ENCODE data around the gene MIPOL1.

Gene MIPOL1

GRCh38 chr14:37595809-37596621, 398.3 kb downstream of the MIPOL1 start:
- intact Hi-C loops (cut with micrococcal nuclease): no loop called here
- no peaks in the 10 kb centered on the region for H3K9me3 Mint-ChIP-seq
- peak overlapping the region; percentile 72 for H3K4me3 Mint-ChIP-seq
- peaks cover 92% of the 10 kb centered on the region for H3K27me3 Mint-ChIP-seq
- H3K36me3 Mint-ChIP-seq (ENCODE audit: low read depth): no peaks in the 10 kb centered on the region
- H3K4me1 Mint-ChIP-seq (ENCODE audit: low read depth): peaks cover 24% of the 10 kb centered on the region
- no peak overlapping the region for H3K27ac Mint-ChIP-seq

GRCh38 chr14:37596790-37597472, 399.2 kb downstream of the MIPOL1 start:
- H3K9me3 Mint-ChIP-seq: no peaks in the 10 kb centered on the region
- no peak overlapping the region for H3K27ac Mint-ChIP-seq
- no peak overlapping the region for H3K4me3 Mint-ChIP-seq
- H3K36me3 Mint-ChIP-seq (ENCODE audit: low read depth): no peaks in the 10 kb centered on the region
- intact Hi-C loops (cut with micrococcal nuclease): no loop called here
- H3K27me3 Mint-ChIP-seq: peaks cover 92% of the 10 kb centered on the region
- peaks cover 24% of the 10 kb centered on the region for H3K4me1 Mint-ChIP-seq (ENCODE audit: low read depth)

DNA sequence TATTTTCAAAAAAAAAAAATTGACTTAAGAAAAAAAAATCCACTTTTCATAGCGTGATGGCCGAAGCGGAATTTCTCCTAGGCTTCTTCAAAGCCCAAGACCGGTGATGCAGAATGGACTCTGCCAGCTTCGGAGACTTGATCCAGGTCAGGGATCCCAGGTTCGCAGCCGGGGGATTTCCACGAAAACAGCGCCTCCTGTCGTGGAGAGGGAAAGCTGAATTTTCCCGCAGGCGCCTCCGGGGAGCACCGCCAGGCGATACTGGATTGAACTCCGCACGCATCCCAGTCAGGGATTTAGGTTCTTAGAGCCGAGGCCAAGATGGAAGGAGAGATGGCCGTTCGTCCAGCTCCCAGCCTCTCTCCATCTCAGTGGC, 399.8 kb downstream of the MIPOL1 start:
- no peak overlapping the region for H3K4me3 Mint-ChIP-seq
- H3K27ac Mint-ChIP-seq: no peak overlapping the region
- H3K9me3 Mint-ChIP-seq: no peaks in the 10 kb centered on the region
- no peaks in the 10 kb centered on the region for H3K36me3 Mint-ChIP-seq (ENCODE audit: low read depth)
- intact Hi-C loops (cut with micrococcal nuclease): no loop called here
- peaks cover 24% of the 10 kb centered on the region for H3K4me1 Mint-ChIP-seq (ENCODE audit: low read depth)
- peaks cover 90% of the 10 kb centered on the region for H3K27me3 Mint-ChIP-seq

DNA sequence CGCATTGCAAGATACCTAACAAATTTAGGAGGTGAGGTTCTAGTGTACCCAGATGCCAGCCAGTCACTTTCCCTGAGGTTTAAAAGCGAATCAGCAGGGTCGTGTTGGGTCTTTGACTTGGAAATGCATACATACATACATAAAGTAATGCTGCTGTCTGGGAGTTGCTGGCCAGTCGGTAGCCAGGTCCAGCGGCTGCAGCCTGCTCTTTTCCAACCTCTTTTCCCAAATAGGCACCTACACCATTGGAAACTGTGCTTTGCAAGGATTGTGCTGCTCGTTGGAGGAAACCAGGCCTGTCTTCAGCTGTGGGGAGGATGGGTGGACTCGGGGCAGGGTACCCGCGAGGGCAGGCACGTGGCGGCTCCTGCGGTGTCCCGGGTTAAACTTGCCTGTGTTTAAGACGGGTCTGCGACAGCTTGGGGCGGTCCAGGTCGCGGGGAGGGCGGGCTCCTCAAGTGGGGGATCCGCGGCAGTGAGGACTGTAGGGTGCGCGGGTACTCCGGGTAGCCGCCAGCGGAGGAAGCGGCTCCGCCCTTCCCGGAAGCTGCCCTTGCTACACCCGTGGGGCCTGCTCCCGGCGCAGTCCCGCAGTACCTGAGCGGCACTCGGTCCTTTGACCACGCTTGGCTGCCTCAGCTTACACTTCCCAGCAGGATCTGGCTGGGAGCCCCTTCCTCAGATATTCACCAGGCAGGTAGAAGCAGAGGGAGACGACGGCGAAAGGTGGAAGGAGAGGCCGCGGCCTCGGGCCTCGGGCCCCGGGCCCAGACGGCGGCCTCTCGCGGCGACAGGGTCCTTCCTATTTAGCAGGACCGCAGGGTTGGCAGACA, 400.4 kb downstream of the MIPOL1 start:
- peaks cover 24% of the 10 kb centered on the region for H3K4me1 Mint-ChIP-seq (ENCODE audit: low read depth)
- peaks cover 90% of the 10 kb centered on the region for H3K27me3 Mint-ChIP-seq
- no peaks in the 10 kb centered on the region for H3K9me3 Mint-ChIP-seq
- no peaks in the 10 kb centered on the region for H3K36me3 Mint-ChIP-seq (ENCODE audit: low read depth)
- no peak overlapping the region for H3K4me3 Mint-ChIP-seq
- no peak overlapping the region for H3K27ac Mint-ChIP-seq
- intact Hi-C loops (cut with micrococcal nuclease): no loop called here

DNA sequence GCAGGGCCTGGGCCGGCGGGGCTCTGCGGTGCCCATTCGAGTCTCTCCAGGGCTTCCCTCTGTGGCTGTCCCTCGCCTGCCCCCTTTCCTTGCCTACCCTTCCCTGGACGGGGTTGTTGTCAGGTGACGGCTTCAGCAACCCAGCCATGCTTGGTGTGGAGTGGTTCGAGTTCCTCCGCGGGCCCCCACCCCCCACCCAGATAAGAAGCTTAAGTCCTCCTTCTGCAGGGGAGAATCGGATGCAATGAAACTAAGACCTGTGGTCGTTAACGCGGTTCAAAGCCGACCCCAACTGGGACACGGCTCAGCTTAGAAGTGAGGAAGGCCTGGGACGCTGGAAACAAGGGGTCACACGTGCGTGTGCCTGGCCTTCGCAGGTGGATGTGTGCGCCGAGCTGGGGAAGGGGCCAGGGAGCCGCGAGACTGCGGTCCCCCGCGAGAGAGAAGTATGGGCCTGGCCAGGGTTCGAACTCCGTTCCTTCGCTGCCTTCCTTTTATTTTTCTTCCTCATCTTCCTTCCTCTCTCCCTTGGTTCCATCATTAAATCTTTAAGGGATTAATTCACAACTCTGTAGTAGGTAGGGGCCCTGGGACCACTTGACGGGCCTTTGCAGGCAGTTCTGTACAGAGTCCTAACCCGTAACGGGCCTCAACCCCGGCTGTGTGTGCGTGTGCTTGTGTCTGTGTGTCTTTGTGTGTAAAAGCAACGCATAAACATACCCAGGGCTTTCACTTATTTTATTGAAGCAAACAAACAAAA, 401.2 kb downstream of the MIPOL1 start:
- intact Hi-C loops (cut with micrococcal nuclease): no loop called here
- H3K27me3 Mint-ChIP-seq: peaks cover 93% of the 10 kb centered on the region
- H3K27ac Mint-ChIP-seq: no peak overlapping the region
- H3K4me3 Mint-ChIP-seq: no peak overlapping the region
- H3K9me3 Mint-ChIP-seq: no peaks in the 10 kb centered on the region
- H3K4me1 Mint-ChIP-seq (ENCODE audit: low read depth): peaks cover 24% of the 10 kb centered on the region
- no peaks in the 10 kb centered on the region for H3K36me3 Mint-ChIP-seq (ENCODE audit: low read depth)

GRCh38 chr14:37599507-37600368, 402.0 kb downstream of the MIPOL1 start:
- H3K4me1 Mint-ChIP-seq (ENCODE audit: low read depth): peaks cover 21% of the 10 kb centered on the region
- intact Hi-C loops (cut with micrococcal nuclease): no loop called here
- H3K27me3 Mint-ChIP-seq: peaks cover 93% of the 10 kb centered on the region
- H3K9me3 Mint-ChIP-seq: no peaks in the 10 kb centered on the region
- H3K4me3 Mint-ChIP-seq: no peak overlapping the region
- H3K27ac Mint-ChIP-seq: no peak overlapping the region
- H3K36me3 Mint-ChIP-seq (ENCODE audit: low read depth): no peaks in the 10 kb centered on the region

GRCh38 chr14:37600880-37601741, 403.4 kb downstream of the MIPOL1 start:
- Mint-ChIP-seq H3K27me3 (peaks cover 87% of the 10 kb centered on the region), H3K4me3 (no peak overlapping the region), H3K36me3 (ENCODE audit: low read depth) (no peaks in the 10 kb centered on the region), H3K27ac (no peak overlapping the region), H3K4me1 (ENCODE audit: low read depth) (peaks cover 12% of the 10 kb centered on the region), H3K9me3 (no peaks in the 10 kb centered on the region)
- intact Hi-C loops (cut with micrococcal nuclease): no loop called here

DNA sequence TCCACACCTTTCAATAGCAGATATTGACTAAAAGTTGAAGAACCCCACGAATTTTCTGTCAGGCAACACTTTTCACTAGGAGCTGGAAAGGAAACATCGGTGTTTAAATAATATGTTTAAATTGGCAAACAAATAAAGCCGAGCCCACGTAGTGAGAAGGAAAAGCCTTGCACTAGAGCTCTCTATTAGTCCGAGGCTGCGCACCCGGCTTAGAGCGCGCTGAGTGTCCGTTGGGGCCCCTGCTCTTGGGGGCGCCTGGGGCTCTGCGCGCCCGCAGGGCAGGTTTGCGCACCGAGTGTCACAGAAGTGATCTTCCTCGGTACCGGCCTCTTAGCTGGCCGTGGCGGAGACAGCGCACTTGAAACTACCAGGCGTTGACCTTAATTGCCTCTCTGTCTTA, 404.1 kb downstream of the MIPOL1 start:
- Mint-ChIP-seq H3K4me3 (no peak overlapping the region), H3K27me3 (peaks cover 84% of the 10 kb centered on the region), H3K27ac (no peak overlapping the region), H3K36me3 (ENCODE audit: low read depth) (no peaks in the 10 kb centered on the region), H3K9me3 (no peaks in the 10 kb centered on the region), H3K4me1 (ENCODE audit: low read depth) (peaks cover 7% of the 10 kb centered on the region)
- intact Hi-C loops (cut with micrococcal nuclease): no loop called here

Measured in dendritic cell treated with granulocyte-macrophage colony-stimulating factor and Interleukin-4, amounts not matched to agents 40 ng/mL and 50 ng/mL, for 4 days (primary cell).